Caco-2 (cell line): Measurements from ENCODE around the gene SLC7A14. TPM values are rescaled to one million over a fixed set of nuclear protein-coding genes. Genes with fewer than 3 reads are reported as not detected.

Experiments used
- BruUV-seq: library from RNA; stranded (reverse); fragments of 400-500 nt; replicated peaks from 2 replicates; lab custom pipeline; 2021; lab: Mats Ljungman, UMichigan
- CTCF ChIA-PET: fragments of 300-600 bp; sonication (Branson Sonifier 250); formaldehyde crosslinking; loops from one replicate; lab custom pipeline; 2022; ENCODE audit warnings: antibody characterized with exemption; lab: Charles Lee
- POLR2A ChIA-PET: fragments of 300-600 bp; sonication (Branson Sonifier 250); formaldehyde crosslinking; loops from one replicate; lab custom pipeline; 2022; ENCODE audit warnings: antibody characterized with exemption; lab: Charles Lee
- DNase-seq, 2 experiments: peaks; one replicate each; pipeline versions ENCODE4 v3.0.0 to v3.0.0-alpha.2; 2020 to 2022
- H3K27me3 ChIP-seq: replicated peaks from 2 replicates; pipeline ENCODE4 v1.6.0; 2011; ENCODE audit warnings: low read length; ENCODE audit not compliant: control insufficient read depth, insufficient read depth
- H3K36me3 ChIP-seq: 2 replicates; pipeline ENCODE4 v1.5.1; 2011; ENCODE audit warnings: low read length; ENCODE audit not compliant: control insufficient read depth, insufficient read depth
- H3K4me1 ChIP-seq: fragments of 250-450 bp; sonication (Bioruptor Pico); 2 replicates; pipeline ENCODE4 v1.5.1; 2020; ENCODE audit warnings: mild to moderate bottlenecking
- H3K4me3 ChIP-seq: 2 replicates; pipeline ENCODE4 v1.5.1; 2011; ENCODE audit warnings: low read depth, mild to moderate bottlenecking, control low read depth, low read length
- H3K9me3 ChIP-seq: fragments of 250-450 bp; sonication (Bioruptor Pico); 2 replicates; pipeline ENCODE4 v1.5.1; 2020; ENCODE audit warnings: mild to moderate bottlenecking, moderate library complexity
- H3K27ac Mint-ChIP-seq: one replicate; pipeline ENCODE4 v1.8.0; 2022; ENCODE audit warnings: mixed read lengths; ENCODE audit not compliant: unreplicated experiment
- H3K27me3 Mint-ChIP-seq: one replicate; pipeline ENCODE4 v1.8.0; 2022; ENCODE audit warnings: mixed read lengths; ENCODE audit not compliant: insufficient read depth, unreplicated experiment
- H3K36me3 Mint-ChIP-seq: one replicate; pipeline ENCODE4 v1.8.0; 2022; ENCODE audit warnings: mild to moderate bottlenecking, mixed read lengths; ENCODE audit not compliant: insufficient read depth, unreplicated experiment
- H3K4me1 Mint-ChIP-seq: one replicate; pipeline ENCODE4 v1.8.0; 2022; ENCODE audit warnings: low read depth, mixed read lengths; ENCODE audit not compliant: unreplicated experiment
- H3K4me3 Mint-ChIP-seq: one replicate; pipeline ENCODE4 v1.8.0; 2022; ENCODE audit warnings: mild to moderate bottlenecking, moderate library complexity, mixed read lengths; ENCODE audit not compliant: unreplicated experiment
- H3K9me3 Mint-ChIP-seq: one replicate; pipeline ENCODE4 v1.8.0; 2022; ENCODE audit warnings: mixed read lengths; ENCODE audit not compliant: unreplicated experiment
- CTCF ChIP-seq, 2 experiments: fragments of 200-600 bp in 1 of 2; IDR thresholded peaks; 1 replicate in 1 of 2; 2 replicates in 1 of 2; pipeline versions ENCODE4 v1.5.1 to v1.8.0; 2011 to 2022; ENCODE audit warnings: antibody characterized with exemption in 1 of 2, control low read depth in 1 of 2, inconsistent platforms in 1 of 2, low read depth in 1 of 2, low read length in 1 of 2, mild to moderate bottlenecking in 1 of 2, moderate library complexity in 1 of 2; ENCODE audit not compliant: insufficient read depth in 1 of 2, severe bottlenecking in 1 of 2, unreplicated experiment in 1 of 2
- intact Hi-C: fragments of 100-400 bp; cut with micrococcal nuclease; formaldehyde crosslinking; loops from one replicate; pipeline ENCODE4 v1.10.0; 2022; ENCODE audit not compliant: unreplicated experiment
- total RNA-seq: library from RNA; stranded (reverse); gene quantifications from 2 replicates; pipeline ENCODE4 v1.2.3, GENCODE V29; 2022

The SLC7A14 gene
- total RNA-seq, 1 experiment from 2014 or later = not detected

GRCh38 chr3:170426240-170426797 is 159.6 kb downstream of the SLC7A14 start:
- Histone ChIP-seq H3K27me3 (no peaks in the 10 kb centered on the region; the same call in 1 of the 2 replicates), H3K9me3 (no peaks in the 10 kb centered on the region), H3K4me3 (no peak overlapping the region), H3K36me3 (no peaks in the 10 kb centered on the region), H3K4me1 (no peaks in the 10 kb centered on the region)
- H3K36me3 Mint-ChIP-seq = no peaks in the 10 kb centered on the region
- no peak for DNase-seq
- ChIA-PET POLR2A (no interaction called here), CTCF (interaction anchor here (1.0 kb wide), 1 partner anchor 13 kb away, joined by 3 read pairs; no protein-coding TSS in a partner anchor)
- intact Hi-C loops = no loop called here
- H3K4me3 Mint-ChIP-seq = no peak overlapping the region
- H3K27ac Mint-ChIP-seq = no peak overlapping the region
- no TSS peak for BruUV-seq
- no peaks in the 10 kb centered on the region for H3K4me1 Mint-ChIP-seq
- TF ChIP-seq CTCF (IDR thresholded peaks at IDR 0.05; ENCODE audit: insufficient read depth in 1 of 2, low read depth in 1 of 2, low read length in 1 of 2, severe bottlenecking in 1 of 2, unreplicated experiment in 1 of 2) = no peak
- H3K27me3 Mint-ChIP-seq = no peaks in the 10 kb centered on the region
- no peaks in the 10 kb centered on the region for H3K9me3 Mint-ChIP-seq

GRCh38 chr3:170425491-170426239 is 160.2 kb downstream of the SLC7A14 start:
- Histone ChIP-seq H3K36me3 (no peaks in the 10 kb centered on the region), H3K4me3 (no peak overlapping the region), H3K27me3 (no peaks in the 10 kb centered on the region; the same call in 1 of the 2 replicates), H3K9me3 (no peaks in the 10 kb centered on the region), H3K4me1 (no peaks in the 10 kb centered on the region)
- ChIA-PET CTCF (interaction anchor here (0.7 to 1.0 kb wide), 2 partner anchors 12 to 56 kb away, joined by 3 read pairs; no protein-coding TSS in a partner anchor), POLR2A (no interaction called here)
- intact Hi-C loops = no loop called here
- DNase-seq = no peak
- no peak overlapping the region for H3K4me3 Mint-ChIP-seq
- no peaks in the 10 kb centered on the region for H3K9me3 Mint-ChIP-seq
- no peaks in the 10 kb centered on the region for H3K4me1 Mint-ChIP-seq
- no peaks in the 10 kb centered on the region for H3K36me3 Mint-ChIP-seq
- no peak overlapping the region for H3K27ac Mint-ChIP-seq
- TF ChIP-seq CTCF (IDR thresholded peaks at IDR 0.05; ENCODE audit: insufficient read depth in 1 of 2, low read depth in 1 of 2, low read length in 1 of 2, severe bottlenecking in 1 of 2, unreplicated experiment in 1 of 2) = no peak
- BruUV-seq = no TSS peak
- no peaks in the 10 kb centered on the region for H3K27me3 Mint-ChIP-seq

GRCh38 chr3:170424879-170425278 is 161.0 kb downstream of the SLC7A14 start:
- intact Hi-C loops = no loop called here
- Mint-ChIP-seq H3K36me3 (no peaks in the 10 kb centered on the region), H3K4me1 (no peaks in the 10 kb centered on the region), H3K27me3 (no peaks in the 10 kb centered on the region), H3K9me3 (no peaks in the 10 kb centered on the region), H3K4me3 (no peak overlapping the region), H3K27ac (no peak overlapping the region)
- no peak overlapping the region for H3K4me3 ChIP-seq
- H3K9me3 ChIP-seq = no peaks in the 10 kb centered on the region
- ChIA-PET POLR2A (no interaction called here), CTCF (interaction anchor here (0.7 kb wide), 1 partner anchor 55 kb away, joined by 3 read pairs; no protein-coding TSS in a partner anchor)
- BruUV-seq = no TSS peak
- no peak for TF ChIP-seq CTCF (IDR thresholded peaks at IDR 0.05; ENCODE audit: insufficient read depth in 1 of 2, low read depth in 1 of 2, low read length in 1 of 2, severe bottlenecking in 1 of 2, unreplicated experiment in 1 of 2)
- no peaks in the 10 kb centered on the region; the same call in 1 of the 2 replicates for H3K27me3 ChIP-seq
- H3K36me3 ChIP-seq = no peaks in the 10 kb centered on the region
- H3K4me1 ChIP-seq = no peaks in the 10 kb centered on the region
- DNase-seq = no peak
